Pancreas (tissue), 10 donors: ENCODE measurements around the gene PAPOLA. TPM values are rescaled to one million over a fixed set of nuclear protein-coding genes. Genes with fewer than 3 reads are reported as not detected.

Experiments
- ATAC-seq, 4 donors: fragments of 200-7000 bp; cut with Tn5 transposase; one replicate each; pipeline versions ENCODE4 v1.8.0 to v1.9.1; 2020; ENCODE audit warnings: mild to moderate bottlenecking in 4 of 4, moderate library complexity in 4 of 4
- DNase-seq, 6 donors: peaks; one replicate each; pipeline ENCODE4 v3.0.0-alpha.2; 2020
- FAIRE-seq: peaks from 2 replicates; lab custom pipeline; 2012; peaks lifted over from hg19 to GRCh38; lab: Jason Lieb, UNC
- H3K27ac ChIP-seq, 4 donors: fragments of 200-600 bp; sonication (generic); 1 replicate in 3 of 4; 2 replicates in 1 of 4; pipeline versions ENCODE4 v1.5.0 to v1.8.0; 2020
- H3K27me3 ChIP-seq, 4 donors: fragments of 200-600 bp; one replicate each; pipeline ENCODE4 v1.8.0; 2021
- H3K36me3 ChIP-seq, 3 donors: fragments of 200-600 bp; sonication (generic) in 1 of 3; one replicate each; pipeline versions ENCODE4 v1.5.0 to v1.8.0; 2020 to 2021
- H3K4me1 ChIP-seq, 3 donors: fragments of 200-600 bp; one replicate each; pipeline ENCODE4 v1.8.0; 2021
- H3K4me3 ChIP-seq, 4 donors: fragments of 200-600 bp; sonication (generic) in 2 of 4; one replicate each; pipeline versions ENCODE4 v1.5.0 to v1.8.0; 2020 to 2021
- H3K9me3 ChIP-seq, 4 donors: fragments of 200-600 bp; one replicate each; pipeline ENCODE4 v1.8.0; 2021
- CTCF ChIP-seq, 4 donors: fragments of 200-600 bp; sonication (generic) in 3 of 4; IDR thresholded peaks; one replicate each; pipeline versions ENCODE4 v1.5.0 to v1.8.0; 2021; ENCODE audit warnings: antibody characterized with exemption in 4 of 4
- WGBS, 2 donors: extraction: QIAGEN DNeasy Blood & Tissue Kit; methylation state at CpG; one replicate each; pipeline ENCODE4 v1.1.7; 2013; 5-methylcytosine and 5-hydroxymethylcytosine counted together
- intact Hi-C, 3 donors: fragments of 100-400 bp; cut with DNase I; formaldehyde crosslinking; loops; one replicate each; pipeline versions ENCODE4 v1.11.1 to v1.14.2; 2022
- polyA plus RNA-seq, 2 donors: library from polyadenylated mRNA; stranded (reverse); fragments of 200-250 nt; gene quantifications; one replicate each; pipeline ENCODE4 v1.2.3, GENCODE V29; 2013
- total RNA-seq, 6 donors: library from RNA; stranded (reverse); fragmentation: NEBNext Ultra II Directional in 4 of 6; extraction: Animal tissue kit (Norgen Biotek cat#: 25700) in 4 of 6; gene quantifications; one replicate each; pipeline versions ENCODE4 v1.2.1 to v1.2.4, GENCODE V29; 2021 to 2023
- donor health status: healthy with polysubstance abuse.
- donor health status: DM: no; HTN: no; CAD: no; lungs with moderate emphysema.
- donor health status: DM: no; HTN: no; CAD: no.
- donor health status: control.
- donor health status: control.
- donor health status: Bipolar disorder and iron deficiency.
- donor health status: DM: yes; HTN: yes; CAD: no.
- donor health status: DM: no; HTN: no; CAD: no.
- donor health status: DM: no; HTN: no; CAD: no.
- donor health status: DM: yes; HTN: yes; CAD: no.

PAPOLA gene
- total RNA-seq (100 to 1,000 TPM in 1 of 6 donors, 10 to 100 TPM in 5; 67.8 to 130 (median 85.2) TPM), polyA plus RNA-seq (10 to 100 TPM; 47.6 to 57.4 TPM)

GRCh38 chr14:96501740-96502620, at the start of gene PAPOLA:
Gene PAPOLA (plus strand): TSS chr14:96502382. CDS start chr14:96502593, 211 bp downstream.
- ATAC-seq (peak; percentile 92 to 98 (median 96)), FAIRE-seq (no peak), DNase-seq (peak; percentile 93 to 99 (median 96))
- H3K9me3 ChIP-seq, result no peaks in the 10 kb centered on the region
- TF ChIP-seq CTCF (IDR thresholded peaks at IDR 0.05), result no peak
- intact Hi-C loops, result no loop called here
- no peaks in the 10 kb centered on the region for H3K36me3 ChIP-seq
- no peaks in the 10 kb centered on the region for H3K27me3 ChIP-seq
- H3K4me3 ChIP-seq, result peak within 1 kb of the TSS; percentile 62 to 100 (median 89)
- H3K4me1 ChIP-seq, result peaks cover 15 to 27% (median 19%) of the 10 kb centered on the region in 3 donors
- H3K27ac ChIP-seq, result peak within 1 kb of the TSS; percentile 95 to 100 (median 98)
- 0% methylated on average over 67 to 87 of the region's 87 CpGs for WGBS, 2 donors

- Histone ChIP-seq H3K36me3 (no peaks in the 10 kb centered on the region), H3K27ac (no peak overlapping the region), H3K4me3 (no peak overlapping the region), H3K4me1 (no peaks in the 10 kb centered on the region), H3K27me3 (no peaks in the 10 kb centered on the region), H3K9me3 (no peaks in the 10 kb centered on the region)
- TF ChIP-seq CTCF (IDR thresholded peaks at IDR 0.05), result no peak
- FAIRE-seq (no peak), DNase-seq (no peak), ATAC-seq (peak in 2 of 4 donors; percentile 23 to 51)
- intact Hi-C loops, result no loop called here
- 45 to 52% methylated on average over 6 of the region's 6 CpGs for WGBS, 2 donors
Observed at GRCh38 chr14:96452684-96453083, 49.5 kb upstream of the PAPOLA start.

- H3K4me1 ChIP-seq, result peaks cover 0 to under 1% (median 0%) of the 10 kb centered on the region in 3 donors
- H3K27me3 ChIP-seq, result no peaks in the 10 kb centered on the region
- no peaks in the 10 kb centered on the region for H3K36me3 ChIP-seq
- ATAC-seq (no peak), DNase-seq (no peak), FAIRE-seq (no peak)
- TF ChIP-seq CTCF (IDR thresholded peaks at IDR 0.05), result no peak
- H3K27ac ChIP-seq, result no peak overlapping the region
- WGBS, 2 donors, result 90 to 96% methylated on average over 5 of the region's 5 CpGs
- no peak overlapping the region for H3K4me3 ChIP-seq
- intact Hi-C loops, result no loop called here
- no peaks in the 10 kb centered on the region for H3K9me3 ChIP-seq
Observed at GRCh38 chr14:96455588-96455987, 46.6 kb upstream of the PAPOLA start.

GRCh38 chr14:96459851-96460250, 42.3 kb upstream of the PAPOLA start:
- WGBS, 2 donors, result 98 to 99% methylated on average over 3 of the region's 3 CpGs
- Histone ChIP-seq H3K36me3 (no peaks in the 10 kb centered on the region), H3K9me3 (no peaks in the 10 kb centered on the region), H3K4me1 (peaks cover 14 to 20% (median 14%) of the 10 kb centered on the region in 3 donors), H3K4me3 (no peak overlapping the region), H3K27me3 (no peaks in the 10 kb centered on the region), H3K27ac (no peak overlapping the region)
- FAIRE-seq (no peak), ATAC-seq (no peak), DNase-seq (no peak)
- intact Hi-C loops, result no loop called here
- TF ChIP-seq CTCF (IDR thresholded peaks at IDR 0.05), result no peak
